SK-N-SH treated with all-trans-retinoic acid at 6 μM for 48 hours (cell line): ENCODE data around the gene FBXL17.

Experiments used
- ATAC-seq: fragments of 200-7000 bp; cut with Tn5 transposase; 3 replicates; pipeline ENCODE4 v1.9.1; 2020; ENCODE audit warnings: mild to moderate bottlenecking, moderate library complexity
- ARNTL ChIP-seq: fragments of 450-650 bp; formaldehyde crosslinking; IDR thresholded peaks from 2 replicates; pipeline ENCODE4 v1.5.0; 2020; ENCODE audit warnings: low read depth, mild to moderate bottlenecking, moderate library complexity, borderline replicate concordance
- BACH2 ChIP-seq: fragments of 250-450 bp; sonication (Bioruptor Pico); IDR thresholded peaks from 2 replicates; pipeline ENCODE4 v1.9.0; 2021; ENCODE audit warnings: mild to moderate bottlenecking, borderline replicate concordance
- CSDC2 ChIP-seq: fragments of 250-450 bp; sonication (Bioruptor Pico); IDR thresholded peaks from 2 replicates; pipeline ENCODE4 v1.5.0; 2020; ENCODE audit warnings: mild to moderate bottlenecking, moderate library complexity
- ESRRG ChIP-seq: fragments of 250-450 bp; sonication (Bioruptor Pico); IDR thresholded peaks from 2 replicates; pipeline ENCODE4 v1.6.1; 2021; ENCODE audit warnings: mild to moderate bottlenecking
- GLIS3 ChIP-seq: fragments of 250-450 bp; sonication (Bioruptor Pico); IDR thresholded peaks from 2 replicates; pipeline ENCODE4 v1.5.0; 2020; ENCODE audit warnings: mild to moderate bottlenecking, moderate library complexity
- ISL1 ChIP-seq: fragments of 250-450 bp; sonication (Bioruptor Pico); IDR thresholded peaks from 2 replicates; pipeline ENCODE4 v2.1.2; 2022; ENCODE audit warnings: mild to moderate bottlenecking, moderate library complexity
- OSR1 ChIP-seq: fragments of 250-450 bp; sonication (Bioruptor Pico); IDR thresholded peaks from 2 replicates; pipeline ENCODE4 v1.8.0; 2022; ENCODE audit warnings: moderate library complexity, mild to moderate bottlenecking, inconsistent platforms
- RARB ChIP-seq: fragments of 250-450 bp; sonication (Bioruptor Pico); IDR thresholded peaks from 2 replicates; pipeline ENCODE4 v1.8.0; 2021; ENCODE audit warnings: mild to moderate bottlenecking, moderate library complexity
- SNAI2 ChIP-seq: fragments of 250-450 bp; sonication (Bioruptor Pico); IDR thresholded peaks from 2 replicates; pipeline ENCODE4 v1.5.0; 2020; ENCODE audit warnings: mild to moderate bottlenecking, moderate library complexity
- TCF4 ChIP-seq: fragments of 250-450 bp; sonication (Bioruptor Pico); IDR thresholded peaks from 2 replicates; pipeline ENCODE4 v1.8.0; 2021; ENCODE audit warnings: mild to moderate bottlenecking, moderate library complexity, borderline replicate concordance
- TOX ChIP-seq: fragments of 250-450 bp; sonication (Bioruptor Pico); IDR thresholded peaks from 2 replicates; pipeline ENCODE4 v1.8.0; 2021; ENCODE audit warnings: mild to moderate bottlenecking, moderate library complexity, borderline replicate concordance
- ZC3H10 ChIP-seq: fragments of 250-450 bp; sonication (Bioruptor Pico); IDR thresholded peaks from 2 replicates; pipeline ENCODE4 v1.5.1; 2021; ENCODE audit warnings: mild to moderate bottlenecking, moderate library complexity
- ZFP3 ChIP-seq: fragments of 250-450 bp; sonication (Bioruptor Pico); IDR thresholded peaks from 2 replicates; pipeline ENCODE4 v1.5.0; 2020; ENCODE audit warnings: mild to moderate bottlenecking, moderate library complexity
- ZFP30 ChIP-seq: fragments of 450-650 bp; formaldehyde crosslinking; IDR thresholded peaks from 2 replicates; pipeline ENCODE4 v1.5.0; 2022; ENCODE audit warnings: mild to moderate bottlenecking, moderate library complexity
- ZNF565 ChIP-seq: fragments of 450-650 bp; formaldehyde crosslinking; conservative IDR thresholded peaks from 2 replicates; pipeline ENCODE4 v1.5.0; 2020; ENCODE audit warnings: low read depth, mild to moderate bottlenecking, moderate library complexity
- ZNF70 ChIP-seq: fragments of 450-650 bp; formaldehyde crosslinking; IDR thresholded peaks from 2 replicates; pipeline ENCODE4 v1.5.0; 2020; ENCODE audit warnings: mild to moderate bottlenecking, moderate library complexity
- ZNF8 ChIP-seq: fragments of 450-650 bp; formaldehyde crosslinking; IDR thresholded peaks from 2 replicates; pipeline ENCODE4 v1.5.0; 2020; ENCODE audit warnings: mild to moderate bottlenecking, moderate library complexity
- TF ChIP-seq, protein P1 (sequence below): fragments of 250-450 bp; sonication (Bioruptor Pico); IDR thresholded peaks from 2 replicates; pipeline ENCODE4 v1.8.0; 2020; ENCODE audit warnings: mild to moderate bottlenecking, moderate library complexity, borderline replicate concordance
- TF ChIP-seq, protein P2 (sequence below): fragments of 250-450 bp; sonication (Bioruptor Pico); IDR thresholded peaks from 2 replicates; pipeline ENCODE4 v1.8.0; 2021; ENCODE audit warnings: low read depth, mild to moderate bottlenecking, moderate library complexity, borderline replicate concordance
- TF ChIP-seq, protein P3 (sequence below): fragments of 250-450 bp; sonication (Bioruptor Pico); IDR thresholded peaks from 2 replicates; pipeline ENCODE4 v1.5.1; 2021; ENCODE audit warnings: mild to moderate bottlenecking, moderate library complexity
- TF ChIP-seq, protein P4 (sequence below): fragments of 250-450 bp; sonication (Bioruptor Pico); IDR thresholded peaks from 2 replicates; pipeline ENCODE4 v1.5.1; 2020; ENCODE audit warnings: low read depth, mild to moderate bottlenecking, moderate library complexity
- TF ChIP-seq, protein P5 (sequence below): fragments of 250-450 bp; sonication (Bioruptor Pico); IDR thresholded peaks from 2 replicates; pipeline ENCODE4 v1.5.0; 2020; ENCODE audit warnings: mild to moderate bottlenecking, moderate library complexity

Gene FBXL17

DNA sequence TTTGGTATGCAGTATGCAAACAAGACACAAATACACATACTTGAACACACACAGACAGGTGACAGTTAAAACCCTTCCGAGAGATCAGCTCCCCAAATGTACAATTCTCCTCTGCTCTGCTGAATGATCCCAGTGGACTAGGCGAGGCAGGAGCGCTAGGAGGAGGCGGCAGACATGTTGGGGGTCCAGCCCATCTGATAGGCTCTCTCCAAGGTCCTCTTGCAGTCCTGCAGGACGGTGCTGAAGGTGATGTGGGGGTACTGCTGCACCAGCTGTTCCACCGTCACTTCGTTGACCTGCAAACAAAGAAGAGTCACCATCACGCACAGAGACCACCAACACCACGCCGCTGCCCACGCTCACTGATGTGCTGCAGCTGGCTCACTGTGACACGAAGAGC lies 520.3 kb downstream of the FBXL17 start:
- TF ChIP-seq ZNF70 (CRISPR knock-in tag) (no peak), SNAI2 (no peak), TOX (CRISPR knock-in tag) (no peak), BACH2 (CRISPR knock-in tag) (no peak), ESRRG (CRISPR knock-in tag) (no peak), ZC3H10 (CRISPR knock-in tag) (no peak), RARB (CRISPR knock-in tag) (no peak), ISL1 (CRISPR knock-in tag) (no peak), ZFP3 (CRISPR knock-in tag) (no peak), ZNF8 (no peak), OSR1 (CRISPR knock-in tag) (no peak), GLIS3 (CRISPR knock-in tag) (no peak), ZNF565 (no peak), CSDC2 (CRISPR knock-in tag) (no peak)
- TF ChIP-seq, protein P1, sequence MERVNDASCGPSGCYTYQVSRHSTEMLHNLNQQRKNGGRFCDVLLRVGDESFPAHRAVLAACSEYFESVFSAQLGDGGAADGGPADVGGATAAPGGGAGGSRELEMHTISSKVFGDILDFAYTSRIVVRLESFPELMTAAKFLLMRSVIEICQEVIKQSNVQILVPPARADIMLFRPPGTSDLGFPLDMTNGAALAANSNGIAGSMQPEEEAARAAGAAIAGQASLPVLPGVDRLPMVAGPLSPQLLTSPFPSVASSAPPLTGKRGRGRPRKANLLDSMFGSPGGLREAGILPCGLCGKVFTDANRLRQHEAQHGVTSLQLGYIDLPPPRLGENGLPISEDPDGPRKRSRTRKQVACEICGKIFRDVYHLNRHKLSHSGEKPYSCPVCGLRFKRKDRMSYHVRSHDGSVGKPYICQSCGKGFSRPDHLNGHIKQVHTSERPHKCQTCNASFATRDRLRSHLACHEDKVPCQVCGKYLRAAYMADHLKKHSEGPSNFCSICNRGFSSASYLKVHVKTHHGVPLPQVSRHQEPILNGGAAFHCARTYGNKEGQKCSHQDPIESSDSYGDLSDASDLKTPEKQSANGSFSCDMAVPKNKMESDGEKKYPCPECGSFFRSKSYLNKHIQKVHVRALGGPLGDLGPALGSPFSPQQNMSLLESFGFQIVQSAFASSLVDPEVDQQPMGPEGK: no peak
- TF ChIP-seq, protein P2, sequence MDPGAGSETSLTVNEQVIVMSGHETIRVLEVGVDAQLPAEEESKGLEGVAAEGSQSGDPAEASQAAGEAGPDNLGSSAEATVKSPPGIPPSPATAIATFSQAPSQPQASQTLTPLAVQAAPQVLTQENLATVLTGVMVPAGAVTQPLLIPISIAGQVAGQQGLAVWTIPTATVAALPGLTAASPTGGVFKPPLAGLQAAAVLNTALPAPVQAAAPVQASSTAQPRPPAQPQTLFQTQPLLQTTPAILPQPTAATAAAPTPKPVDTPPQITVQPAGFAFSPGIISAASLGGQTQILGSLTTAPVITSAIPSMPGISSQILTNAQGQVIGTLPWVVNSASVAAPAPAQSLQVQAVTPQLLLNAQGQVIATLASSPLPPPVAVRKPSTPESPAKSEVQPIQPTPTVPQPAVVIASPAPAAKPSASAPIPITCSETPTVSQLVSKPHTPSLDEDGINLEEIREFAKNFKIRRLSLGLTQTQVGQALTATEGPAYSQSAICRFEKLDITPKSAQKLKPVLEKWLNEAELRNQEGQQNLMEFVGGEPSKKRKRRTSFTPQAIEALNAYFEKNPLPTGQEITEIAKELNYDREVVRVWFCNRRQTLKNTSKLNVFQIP (CRISPR knock-in tag): no peak
- no peak for ATAC-seq

DNA sequence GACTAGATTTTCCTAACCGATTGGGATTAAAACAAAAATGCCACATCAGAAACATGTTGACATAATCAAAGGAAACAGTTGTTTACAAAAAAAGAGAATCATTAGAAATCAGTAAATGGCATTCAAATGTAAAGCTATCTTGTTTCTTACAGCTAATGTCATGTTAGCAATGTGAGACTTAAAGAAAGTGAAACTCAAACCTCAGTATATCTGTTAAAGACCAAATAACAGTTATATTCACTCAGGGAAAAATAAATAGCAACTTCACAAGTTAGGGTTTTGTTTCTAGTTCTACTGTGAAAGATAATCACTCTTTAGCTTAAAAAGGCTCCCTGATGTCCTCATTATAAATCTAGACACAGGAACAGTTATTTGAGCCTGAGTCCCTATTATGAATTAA lies 521.9 kb downstream of the FBXL17 start:
- ATAC-seq: no peak
- TF ChIP-seq BACH2 (CRISPR knock-in tag): no peak
- TF ChIP-seq ESRRG (CRISPR knock-in tag): no peak
- TF ChIP-seq, protein P1: no peak
- TF ChIP-seq ZFP30 (CRISPR knock-in tag): no peak
- no peak for TF ChIP-seq ZNF8
- TF ChIP-seq, protein P3, sequence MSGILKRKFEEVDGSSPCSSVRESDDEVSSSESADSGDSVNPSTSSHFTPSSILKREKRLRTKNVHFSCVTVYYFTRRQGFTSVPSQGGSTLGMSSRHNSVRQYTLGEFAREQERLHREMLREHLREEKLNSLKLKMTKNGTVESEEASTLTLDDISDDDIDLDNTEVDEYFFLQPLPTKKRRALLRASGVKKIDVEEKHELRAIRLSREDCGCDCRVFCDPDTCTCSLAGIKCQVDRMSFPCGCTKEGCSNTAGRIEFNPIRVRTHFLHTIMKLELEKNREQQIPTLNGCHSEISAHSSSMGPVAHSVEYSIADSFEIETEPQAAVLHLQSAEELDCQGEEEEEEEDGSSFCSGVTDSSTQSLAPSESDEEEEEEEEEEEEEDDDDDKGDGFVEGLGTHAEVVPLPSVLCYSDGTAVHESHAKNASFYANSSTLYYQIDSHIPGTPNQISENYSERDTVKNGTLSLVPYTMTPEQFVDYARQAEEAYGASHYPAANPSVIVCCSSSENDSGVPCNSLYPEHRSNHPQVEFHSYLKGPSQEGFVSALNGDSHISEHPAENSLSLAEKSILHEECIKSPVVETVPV (CRISPR knock-in tag): no peak
- TF ChIP-seq TCF4: no peak
- no peak for TF ChIP-seq RARB (CRISPR knock-in tag)
- TF ChIP-seq OSR1 (CRISPR knock-in tag): no peak
- no peak for TF ChIP-seq ARNTL (CRISPR knock-in tag)
- TF ChIP-seq, protein P2 (CRISPR knock-in tag): no peak
- TF ChIP-seq, protein P4, sequence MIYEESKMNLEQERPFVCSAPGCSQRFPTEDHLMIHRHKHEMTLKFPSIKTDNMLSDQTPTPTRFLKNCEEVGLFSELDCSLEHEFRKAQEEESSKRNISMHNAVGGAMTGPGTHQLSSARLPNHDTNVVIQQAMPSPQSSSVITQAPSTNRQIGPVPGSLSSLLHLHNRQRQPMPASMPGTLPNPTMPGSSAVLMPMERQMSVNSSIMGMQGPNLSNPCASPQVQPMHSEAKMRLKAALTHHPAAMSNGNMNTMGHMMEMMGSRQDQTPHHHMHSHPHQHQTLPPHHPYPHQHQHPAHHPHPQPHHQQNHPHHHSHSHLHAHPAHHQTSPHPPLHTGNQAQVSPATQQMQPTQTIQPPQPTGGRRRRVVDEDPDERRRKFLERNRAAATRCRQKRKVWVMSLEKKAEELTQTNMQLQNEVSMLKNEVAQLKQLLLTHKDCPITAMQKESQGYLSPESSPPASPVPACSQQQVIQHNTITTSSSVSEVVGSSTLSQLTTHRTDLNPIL: no peak
- TF ChIP-seq, all 23 proteins: peak for 0

DNA sequence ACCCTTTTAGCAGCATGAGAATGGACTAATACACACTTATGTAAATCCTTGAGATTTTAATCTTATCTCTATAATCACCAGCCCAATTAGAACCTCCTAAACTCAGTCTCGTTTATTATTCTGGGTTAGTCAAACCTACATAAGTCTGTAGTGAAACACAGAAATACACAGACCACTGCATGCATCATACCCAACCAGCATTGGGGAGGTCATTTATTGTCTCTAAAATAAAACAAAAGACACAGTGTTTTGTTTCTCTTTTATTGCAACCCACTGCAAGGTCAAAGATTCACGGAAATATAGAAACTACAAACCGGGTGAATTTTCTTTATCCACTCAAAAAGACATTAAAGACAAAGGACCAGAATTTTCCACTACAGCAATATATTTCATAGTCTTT lies 523.1 kb downstream of the FBXL17 start:
- no peak for ATAC-seq
- TF ChIP-seq ZNF70 (CRISPR knock-in tag): no peak
- TF ChIP-seq, protein P5, sequence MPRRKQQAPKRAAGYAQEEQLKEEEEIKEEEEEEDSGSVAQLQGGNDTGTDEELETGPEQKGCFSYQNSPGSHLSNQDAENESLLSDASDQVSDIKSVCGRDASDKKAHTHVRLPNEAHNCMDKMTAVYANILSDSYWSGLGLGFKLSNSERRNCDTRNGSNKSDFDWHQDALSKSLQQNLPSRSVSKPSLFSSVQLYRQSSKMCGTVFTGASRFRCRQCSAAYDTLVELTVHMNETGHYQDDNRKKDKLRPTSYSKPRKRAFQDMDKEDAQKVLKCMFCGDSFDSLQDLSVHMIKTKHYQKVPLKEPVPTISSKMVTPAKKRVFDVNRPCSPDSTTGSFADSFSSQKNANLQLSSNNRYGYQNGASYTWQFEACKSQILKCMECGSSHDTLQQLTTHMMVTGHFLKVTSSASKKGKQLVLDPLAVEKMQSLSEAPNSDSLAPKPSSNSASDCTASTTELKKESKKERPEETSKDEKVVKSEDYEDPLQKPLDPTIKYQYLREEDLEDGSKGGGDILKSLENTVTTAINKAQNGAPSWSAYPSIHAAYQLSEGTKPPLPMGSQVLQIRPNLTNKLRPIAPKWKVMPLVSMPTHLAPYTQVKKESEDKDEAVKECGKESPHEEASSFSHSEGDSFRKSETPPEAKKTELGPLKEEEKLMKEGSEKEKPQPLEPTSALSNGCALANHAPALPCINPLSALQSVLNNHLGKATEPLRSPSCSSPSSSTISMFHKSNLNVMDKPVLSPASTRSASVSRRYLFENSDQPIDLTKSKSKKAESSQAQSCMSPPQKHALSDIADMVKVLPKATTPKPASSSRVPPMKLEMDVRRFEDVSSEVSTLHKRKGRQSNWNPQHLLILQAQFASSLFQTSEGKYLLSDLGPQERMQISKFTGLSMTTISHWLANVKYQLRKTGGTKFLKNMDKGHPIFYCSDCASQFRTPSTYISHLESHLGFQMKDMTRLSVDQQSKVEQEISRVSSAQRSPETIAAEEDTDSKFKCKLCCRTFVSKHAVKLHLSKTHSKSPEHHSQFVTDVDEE: no peak
- TF ChIP-seq, protein P1: no peak
- no peak for TF ChIP-seq OSR1 (CRISPR knock-in tag)
- TF ChIP-seq, protein P3 (CRISPR knock-in tag): no peak
- no peak for TF ChIP-seq ZFP30 (CRISPR knock-in tag)
- no peak for TF ChIP-seq GLIS3 (CRISPR knock-in tag)
- no peak for TF ChIP-seq ESRRG (CRISPR knock-in tag)
- no peak for TF ChIP-seq SNAI2
